Right lobe of liver (tissue), 6 donors: ENCODE results near the gene BOC. TPM values are rescaled to one million over a fixed set of nuclear protein-coding genes. Genes with fewer than 3 reads are reported as not detected.

ENCODE experiments used
- ATAC-seq, 4 donors: fragments of 200-7000 bp; cut with Tn5 transposase; one replicate each; pipeline ENCODE4 v1.9.1; 2020; ENCODE audit warnings: mild to moderate bottlenecking in 4 of 4, moderate library complexity in 4 of 4
- DNase-seq, 3 donors: peaks; one replicate each; pipeline ENCODE4 v3.0.0-alpha.2; 2020
- H3K27ac ChIP-seq, 3 donors: fragments of 200-600 bp; one replicate each; pipeline ENCODE4 v1.8.0; 2022
- H3K27me3 ChIP-seq, 2 donors: fragments of 200-600 bp; one replicate each; pipeline ENCODE4 v1.8.0; 2022
- H3K36me3 ChIP-seq, 4 donors: fragments of 200-600 bp; sonication (generic) in 1 of 4; one replicate each; pipeline versions ENCODE4 v1.5.1 to v1.8.0; 2017 to 2022; ENCODE audit warnings: control low read depth in 1 of 4
- H3K4me1 ChIP-seq, 4 donors: fragments of 200-600 bp; sonication (generic) in 1 of 4; one replicate each; pipeline versions ENCODE4 v1.5.1 to v1.8.0; 2017 to 2022; ENCODE audit warnings: control low read depth in 1 of 4
- H3K4me3 ChIP-seq, 3 donors: fragments of 200-600 bp; one replicate each; pipeline ENCODE4 v1.8.0; 2022
- H3K9me3 ChIP-seq, 4 donors: fragments of 200-600 bp; sonication (generic) in 1 of 4; one replicate each; pipeline versions ENCODE4 v1.5.1 to v1.8.0; 2017 to 2022; ENCODE audit warnings: control low read depth in 1 of 4
- CTCF ChIP-seq, 4 donors: fragments of 200-600 bp in 3 of 4; fragments of 450-650 bp in 1 of 4; IDR thresholded peaks; one replicate each; pipeline versions ENCODE4 v1.5.1 to v1.8.0; 2016 to 2022; ENCODE audit warnings: antibody characterized with exemption in 4 of 4, mild to moderate bottlenecking in 2 of 4
- POLR2A ChIP-seq: fragments of 450-650 bp; IDR thresholded peaks from one replicate; pipeline ENCODE4 v1.6.1; 2017; ENCODE audit warnings: antibody characterized with exemption, mild to moderate bottlenecking
- WGBS: methylation state at CpG from one replicate; pipeline ENCODE4 v1.1.6; 2018; ENCODE audit warnings: low coverage, low lambda C conversion rate; ENCODE audit not compliant: insufficient coverage; ENCODE audit errors: missing lambda C conversion rate; 5-methylcytosine and 5-hydroxymethylcytosine counted together
- intact Hi-C, 2 donors: fragments of 100-400 bp; cut with DNase I; formaldehyde crosslinking; loops; one replicate each; pipeline versions ENCODE4 v1.11.2 to v1.14.1; 2022
- total RNA-seq, 6 experiments: library from RNA; depleted of rRNA in 2 of 6; stranded (reverse); fragments of >200 nt in 2 of 6; fragmentation: NEBNext Ultra II Directional in 3 of 6; extraction: Animal tissue kit (Norgen Biotek cat#: 25700) in 3 of 6; gene quantifications; one replicate each; pipeline versions ENCODE4 v1.1.0 to v1.2.4, GENCODE V29; 2016 to 2023
- donor health status: DM: no; HTN: yes; CAD: no.
- donor health status: DM: no; HTN: no; CAD: no.
- donor health status: DM: no; HTN: no; CAD: no.
- donor health status: DM: no; HTN: yes; CAD: no.
- donor health status: DM: no; HTN: yes; CAD: no.

BOC gene
- total RNA-seq, 6 experiments from 2014 or later: 0.22 to 0.86 (median 0.49) TPM

DNA sequence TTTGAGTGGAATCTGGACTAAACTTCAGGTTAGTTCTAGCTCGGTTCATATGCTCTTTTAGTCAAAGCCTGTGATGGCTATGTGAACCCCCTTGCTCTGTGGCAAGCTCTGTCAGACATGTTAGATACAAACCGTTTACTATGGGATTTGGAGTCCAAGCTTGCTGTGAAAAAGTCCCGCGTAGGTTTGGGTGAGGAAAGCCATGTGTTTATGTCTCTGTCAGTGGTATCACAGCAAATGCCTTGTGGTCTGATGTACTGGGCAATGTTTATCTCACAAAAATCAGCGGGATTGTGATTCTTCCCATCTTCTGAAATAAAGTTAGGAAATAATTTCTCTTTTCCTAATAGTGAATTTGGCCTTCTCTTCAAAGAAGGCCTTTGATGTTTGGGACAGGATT lies 5.0 kb downstream of the BOC start:
- ATAC-seq: no peak
- TF ChIP-seq CTCF (IDR thresholded peaks at IDR 0.05): no peak
- TF ChIP-seq POLR2A: no peak
- no peaks in the 10 kb centered on the region for H3K36me3 ChIP-seq
- H3K9me3 ChIP-seq: no peaks in the 10 kb centered on the region
- no peak overlapping the region for H3K27ac ChIP-seq
- no peaks in the 10 kb centered on the region for H3K27me3 ChIP-seq
- WGBS: 75% methylated on average over 5 of the region's 5 CpGs
- peaks cover 0 to 5% (median 0%) of the 10 kb centered on the region in 4 donors for H3K4me1 ChIP-seq
- no peak overlapping the region for H3K4me3 ChIP-seq
- intact Hi-C loops: no loop called here
- DNase-seq: no peak

DNA sequence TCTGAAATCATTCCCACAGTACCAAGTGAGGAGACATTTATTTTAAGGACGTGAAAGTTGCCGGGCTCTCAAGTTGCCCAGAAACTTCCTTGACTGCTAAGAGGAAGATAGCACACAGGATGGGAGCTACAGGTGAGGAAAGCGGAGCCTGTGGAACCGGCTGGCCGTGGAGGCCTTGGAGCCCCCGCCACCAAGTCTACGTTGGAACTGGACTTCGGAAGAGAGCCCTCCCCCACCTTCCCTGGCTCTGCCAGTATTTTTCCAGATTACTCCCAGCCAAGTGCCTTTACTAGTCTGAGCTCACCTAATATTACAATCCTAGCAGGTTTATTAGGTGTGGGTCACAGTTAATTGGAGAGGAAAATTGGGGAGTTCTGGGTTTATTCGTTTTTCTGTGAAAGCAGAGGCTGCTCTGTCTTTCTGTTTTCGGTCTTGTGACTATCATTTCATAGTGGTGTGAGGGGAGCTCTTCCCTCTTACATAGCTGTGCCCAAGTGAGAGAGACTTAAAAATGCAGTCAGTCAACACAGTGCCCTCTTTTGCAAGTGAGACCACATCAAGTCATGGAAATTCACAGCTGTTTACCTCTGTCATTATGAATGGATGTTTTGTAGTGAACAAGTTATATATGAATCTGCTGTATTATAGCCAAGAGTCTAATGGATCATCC lies 6.8 kb downstream of the BOC start:
- Histone ChIP-seq H3K36me3 (no peaks in the 10 kb centered on the region), H3K4me1 (no peaks in the 10 kb centered on the region), H3K9me3 (no peaks in the 10 kb centered on the region), H3K4me3 (no peak overlapping the region), H3K27ac (no peak overlapping the region), H3K27me3 (no peaks in the 10 kb centered on the region)
- intact Hi-C loops: no loop called here
- TF ChIP-seq CTCF (IDR thresholded peaks at IDR 0.05) (no peak), POLR2A (no peak)
- DNase-seq: no peak
- ATAC-seq: no peak
- 57% methylated on average over 9 of the region's 10 CpGs for WGBS

- no peak for ATAC-seq
- no peak overlapping the region for H3K27ac ChIP-seq
- no peaks in the 10 kb centered on the region for H3K4me1 ChIP-seq
These were observed 7.3 kb downstream of the BOC start for GRCh38 chr3:113218681-113219045.

GRCh38 chr3:113219605-113220300 lies 8.4 kb downstream of the BOC start:
- WGBS: 44% methylated on average over 3 of the region's 6 CpGs

More at GRCh38 chr3:113218681-113219045, 7.3 kb downstream of the BOC start:
- TF ChIP-seq POLR2A (no peak), CTCF (IDR thresholded peaks at IDR 0.05) (no peak)
- Histone ChIP-seq H3K4me3 (no peak overlapping the region), H3K36me3 (no peaks in the 10 kb centered on the region), H3K9me3 (no peaks in the 10 kb centered on the region), H3K27me3 (no peaks in the 10 kb centered on the region)
- 75% methylated on average over 1 of the region's 1 CpG for WGBS
- intact Hi-C loops: no loop called here
- DNase-seq: no peak

More at GRCh38 chr3:113219605-113220300, 8.4 kb downstream of the BOC start:
- Histone ChIP-seq H3K4me3 (no peak overlapping the region), H3K36me3 (no peaks in the 10 kb centered on the region), H3K9me3 (no peaks in the 10 kb centered on the region), H3K27ac (no peak overlapping the region), H3K27me3 (no peaks in the 10 kb centered on the region), H3K4me1 (no peaks in the 10 kb centered on the region)
- ATAC-seq (no peak), DNase-seq (no peak)
- intact Hi-C loops: no loop called here
- TF ChIP-seq CTCF (IDR thresholded peaks at IDR 0.05) (no peak), POLR2A (no peak)
